ENCODE results near the gene ALKBH3. TPM values are rescaled to one million over a fixed set of nuclear protein-coding genes. Genes with fewer than 3 reads are reported as not detected.

ALKBH3 gene
- total and polyA plus RNA-seq, 10 of the 15 experiments (the other 5 are each of a cell fraction or from before 2014, with no cell fraction given) = 22.1 to 50.8 (median 38.5) TPM

DNA sequence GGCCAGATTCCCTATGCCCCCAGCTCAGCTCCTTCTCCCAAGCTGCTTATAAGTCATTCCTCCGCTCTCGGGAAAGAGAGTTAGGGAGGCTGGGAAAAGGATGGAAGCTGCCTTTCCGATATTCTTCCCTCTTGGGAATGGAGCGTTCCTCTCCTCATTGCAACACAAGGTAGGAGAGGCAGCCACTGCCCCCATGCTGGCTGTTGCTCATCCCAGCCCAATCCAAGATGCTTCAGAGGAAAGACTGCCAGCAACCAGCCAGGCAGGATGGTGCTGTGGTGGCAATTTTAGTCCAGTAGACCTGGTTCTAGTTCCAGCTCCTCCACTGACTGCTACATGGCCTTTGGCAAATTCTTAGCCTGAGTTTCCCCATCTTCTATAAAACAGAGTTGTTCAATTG, 48.1 kb downstream of the ALKBH3 start:
- Histone ChIP-seq H3K9me3 (replicated peaks; ENCODE audit: control insufficient read depth, insufficient read depth, low read length) (no peaks in the 10 kb centered on the region), H3K27ac (ENCODE audit: control insufficient read depth, insufficient read depth) (no peak overlapping the region), H2AFZ (ENCODE audit: control insufficient read depth, low read depth, low read length) (no peak overlapping the region), H3K36me3 (ENCODE audit: control insufficient read depth in 2 of 2, insufficient read depth in 2 of 2, low read length in 1 of 2) (no peaks in the 10 kb centered on the region), H3K79me2 (ENCODE audit: control insufficient read depth, insufficient read depth, low read length) (no peaks in the 10 kb centered on the region), H4K20me1 (ENCODE audit: control insufficient read depth, insufficient read depth) (no peaks in the 10 kb centered on the region), H3K9ac (ENCODE audit: control insufficient read depth, insufficient read depth, low read length) (no peak overlapping the region), H3K4me3 (no peak overlapping the region), H3K4me1 (ENCODE audit: control insufficient read depth, insufficient read depth, low read length) (no peaks in the 10 kb centered on the region), H3K27me3 (replicated peaks in 1 of 2; ENCODE audit: control insufficient read depth in 2 of 2, insufficient read depth in 2 of 2, low read length in 1 of 2) (no peaks in the 10 kb centered on the region; a peak in 1 of 4 replicates), H3K4me2 (ENCODE audit: control insufficient read depth, insufficient read depth) (no peak overlapping the region)
- no peak for ATAC-seq
- FAIRE-seq = no peak
- CTCF ChIA-PET = interaction anchor here (1.2 kb wide), 1 partner anchor 10 kb away, joined by 3 read pairs; no protein-coding TSS in a partner anchor
- intact Hi-C loops (cut with micrococcal nuclease; ENCODE audit: unreplicated experiment) (no loop called here), in situ Hi-C loops (cut with MboI) (no loop called here)
- no peak for DNase-seq (ENCODE audit: low read depth, low spot score)
- POLR2A ChIA-PET = interaction anchor here (0.6 to 1.6 kb wide), 2 partner anchors 10 to 23 kb away, joined by 3 to 5 read pairs; no protein-coding TSS in a partner anchor
- TF ChIP-seq ESRRA (IDR thresholded peaks at IDR 0.05; ENCODE audit: low read length) = no peak
- no peak for TF ChIP-seq BACH1 (IDR thresholded peaks at IDR 0.05; ENCODE audit: borderline replicate concordance)
- no peak for TF ChIP-seq SREBF2 (IDR thresholded peaks at IDR 0.05; ENCODE audit: low read length)
- TF ChIP-seq HDAC6 (IDR thresholded peaks at IDR 0.05; ENCODE audit: unreplicated experiment) = no peak
- TF ChIP-seq NR2C1 (IDR thresholded peaks at IDR 0.05) = no peak
- no peak for TF ChIP-seq ZNF274 (IDR thresholded peaks at IDR 0.05; ENCODE audit: insufficient read depth, insufficient read length)
- no peak for TF ChIP-seq IRF4 (IDR thresholded peaks at IDR 0.05; ENCODE audit: low read depth, low read length)
- no peak for TF ChIP-seq CREB1 (IDR thresholded peaks at IDR 0.05; ENCODE audit: low read depth)
- TF ChIP-seq TAF1 (IDR thresholded peaks at IDR 0.05; ENCODE audit: borderline replicate concordance, low read depth, low read length) = no peak
- TF ChIP-seq JUND (IDR thresholded peaks at IDR 0.05; ENCODE audit: low read depth, low read length) = no peak
- TF ChIP-seq RELA (IDR thresholded peaks at IDR 0.05; ENCODE audit: borderline replicate concordance, partially characterized antibody) = no peak
- TF ChIP-seq FOXK2 (IDR thresholded peaks at IDR 0.05) = no peak
- no peak for TF ChIP-seq WRNIP1 (IDR thresholded peaks at IDR 0.05; ENCODE audit: borderline replicate concordance, low read depth, low read length)
- no peak for TF ChIP-seq FOXM1 (IDR thresholded peaks at IDR 0.05; ENCODE audit: low read depth, low read length)
- no peak for TF ChIP-seq YY1 (IDR thresholded peaks at IDR 0.05; ENCODE audit: low read depth, low read length)
- no peak for TF ChIP-seq TCF3 (IDR thresholded peaks at IDR 0.05; ENCODE audit: borderline replicate concordance, insufficient read depth, low read depth, low read length)
- TF ChIP-seq, protein P1, sequence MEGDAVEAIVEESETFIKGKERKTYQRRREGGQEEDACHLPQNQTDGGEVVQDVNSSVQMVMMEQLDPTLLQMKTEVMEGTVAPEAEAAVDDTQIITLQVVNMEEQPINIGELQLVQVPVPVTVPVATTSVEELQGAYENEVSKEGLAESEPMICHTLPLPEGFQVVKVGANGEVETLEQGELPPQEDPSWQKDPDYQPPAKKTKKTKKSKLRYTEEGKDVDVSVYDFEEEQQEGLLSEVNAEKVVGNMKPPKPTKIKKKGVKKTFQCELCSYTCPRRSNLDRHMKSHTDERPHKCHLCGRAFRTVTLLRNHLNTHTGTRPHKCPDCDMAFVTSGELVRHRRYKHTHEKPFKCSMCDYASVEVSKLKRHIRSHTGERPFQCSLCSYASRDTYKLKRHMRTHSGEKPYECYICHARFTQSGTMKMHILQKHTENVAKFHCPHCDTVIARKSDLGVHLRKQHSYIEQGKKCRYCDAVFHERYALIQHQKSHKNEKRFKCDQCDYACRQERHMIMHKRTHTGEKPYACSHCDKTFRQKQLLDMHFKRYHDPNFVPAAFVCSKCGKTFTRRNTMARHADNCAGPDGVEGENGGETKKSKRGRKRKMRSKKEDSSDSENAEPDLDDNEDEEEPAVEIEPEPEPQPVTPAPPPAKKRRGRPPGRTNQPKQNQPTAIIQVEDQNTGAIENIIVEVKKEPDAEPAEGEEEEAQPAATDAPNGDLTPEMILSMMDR (IDR thresholded peaks at IDR 0.05 in 2 of 3, conservative IDR thresholded peaks at IDR 0.05 in 1 of 3; ENCODE audit: control insufficient read depth in 2 of 3, extremely low read depth in 1 of 3, insufficient read depth in 1 of 3, low read depth in 3 of 3, low read length in 3 of 3) = no peak
- TF ChIP-seq HCFC1 (IDR thresholded peaks at IDR 0.05; ENCODE audit: low read length) = no peak
- no TSS peak for BruUV-seq (replicated peaks)
- WGBS (ENCODE audit: insufficient coverage, insufficient replicate concordance, low lambda C conversion rate, missing lambda C conversion rate) = 81% methylated on average over 4 of the region's 4 CpGs
- SMC1A ChIA-PET (ENCODE audit: uncharacterized antibody, unreplicated experiment) = interaction anchor here (1.0 kb wide), 1 partner anchor 10 kb away, joined by 3 read pairs; no protein-coding TSS in a partner anchor
- RAD21 ChIA-PET (ENCODE audit: unreplicated experiment) = no interaction called here

Measured in GM12878 (cell line).